Measurements from ENCODE around the gene FUT8.

DNA sequence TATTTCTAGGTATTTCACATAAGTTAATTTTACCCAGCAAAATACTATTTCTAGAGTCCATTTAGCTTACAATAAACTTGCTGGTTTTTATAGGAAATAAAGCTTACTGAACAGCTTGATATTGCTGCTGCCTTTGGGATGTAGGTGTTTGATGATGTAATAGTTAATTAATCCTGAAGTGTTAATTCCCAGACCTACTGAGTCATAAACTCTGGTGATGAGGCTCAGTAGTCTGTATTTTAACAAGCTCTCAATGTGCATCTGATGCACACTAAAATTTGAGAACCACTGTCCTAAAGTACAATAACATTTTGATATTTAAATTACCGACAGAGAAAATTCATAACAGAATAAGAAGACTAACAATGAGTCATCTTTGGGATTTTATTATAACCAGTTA lies 168.4 kb downstream of the FUT8 start:
- TF ChIP-seq, protein P1, sequence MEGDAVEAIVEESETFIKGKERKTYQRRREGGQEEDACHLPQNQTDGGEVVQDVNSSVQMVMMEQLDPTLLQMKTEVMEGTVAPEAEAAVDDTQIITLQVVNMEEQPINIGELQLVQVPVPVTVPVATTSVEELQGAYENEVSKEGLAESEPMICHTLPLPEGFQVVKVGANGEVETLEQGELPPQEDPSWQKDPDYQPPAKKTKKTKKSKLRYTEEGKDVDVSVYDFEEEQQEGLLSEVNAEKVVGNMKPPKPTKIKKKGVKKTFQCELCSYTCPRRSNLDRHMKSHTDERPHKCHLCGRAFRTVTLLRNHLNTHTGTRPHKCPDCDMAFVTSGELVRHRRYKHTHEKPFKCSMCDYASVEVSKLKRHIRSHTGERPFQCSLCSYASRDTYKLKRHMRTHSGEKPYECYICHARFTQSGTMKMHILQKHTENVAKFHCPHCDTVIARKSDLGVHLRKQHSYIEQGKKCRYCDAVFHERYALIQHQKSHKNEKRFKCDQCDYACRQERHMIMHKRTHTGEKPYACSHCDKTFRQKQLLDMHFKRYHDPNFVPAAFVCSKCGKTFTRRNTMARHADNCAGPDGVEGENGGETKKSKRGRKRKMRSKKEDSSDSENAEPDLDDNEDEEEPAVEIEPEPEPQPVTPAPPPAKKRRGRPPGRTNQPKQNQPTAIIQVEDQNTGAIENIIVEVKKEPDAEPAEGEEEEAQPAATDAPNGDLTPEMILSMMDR (conservative IDR thresholded peaks at IDR 0.05 in 1 of 2, IDR thresholded peaks at IDR 0.05 in 1 of 2; ENCODE audit: extremely low read depth in 1 of 2, insufficient read depth in 1 of 2, low read depth in 1 of 2, low read length in 2 of 2): no peak
- TF ChIP-seq EZH2 (IDR thresholded peaks at IDR 0.05; ENCODE audit: borderline replicate concordance, low read length): no peak

Measured in mammary epithelial cell (primary cell).